ENCODE data around the gene SARDH.

Gene SARDH

GRCh38 chr9:133653638-133654037 lies 84.5 kb downstream of the SARDH start:
- DNase-seq (ENCODE audit: low read depth in 2 of 2, low spot score in 1 of 2) = no peak

- DNase-seq (ENCODE audit: low read depth in 2 of 2, low spot score in 1 of 2) = no peak
Observed at GRCh38 chr9:133650026-133650425, 88.1 kb downstream of the SARDH start.

- DNase-seq (ENCODE audit: low read depth in 2 of 2, low spot score in 1 of 2) = no peak
Observed at GRCh38 chr9:133649194-133649593, 89.0 kb downstream of the SARDH start.

- DNase-seq (ENCODE audit: low read depth in 2 of 2, low spot score in 1 of 2) = no peak
Observed at GRCh38 chr9:133647765-133648469, 90.2 kb downstream of the SARDH start.

GRCh38 chr9:133647148-133647547 lies 91.0 kb downstream of the SARDH start:
- DNase-seq (ENCODE audit: low read depth in 2 of 2, low spot score in 1 of 2) = no peak

GRCh38 chr9:133645021-133645765 lies 93.0 kb downstream of the SARDH start:
- DNase-seq (ENCODE audit: low read depth in 2 of 2, low spot score in 1 of 2) = no peak

GRCh38 chr9:133643978-133644760 lies 94.0 kb downstream of the SARDH start:
- DNase-seq (ENCODE audit: low read depth in 2 of 2, low spot score in 1 of 2) = no peak

GRCh38 chr9:133643362-133643755 lies 94.8 kb downstream of the SARDH start:
- DNase-seq (ENCODE audit: low read depth in 2 of 2, low spot score in 1 of 2) = no peak

GRCh38 chr9:133642708-133643361 lies 95.3 kb downstream of the SARDH start:
- no peak for DNase-seq (ENCODE audit: low read depth in 2 of 2, low spot score in 1 of 2)

GRCh38 chr9:133641861-133642595 lies 96.1 kb downstream of the SARDH start:
- no peak for DNase-seq (ENCODE audit: low read depth in 2 of 2, low spot score in 1 of 2)

- DNase-seq (ENCODE audit: low read depth in 2 of 2, low spot score in 1 of 2) = no peak
Observed at GRCh38 chr9:133641396-133641655, 96.8 kb downstream of the SARDH start.

- no peak for DNase-seq (ENCODE audit: low read depth in 2 of 2, low spot score in 1 of 2)
Observed at GRCh38 chr9:133640580-133641395, 97.4 kb downstream of the SARDH start.

- no peak for DNase-seq (ENCODE audit: low read depth in 2 of 2, low spot score in 1 of 2)
Observed at GRCh38 chr9:133640160-133640559, 98.0 kb downstream of the SARDH start.

- DNase-seq (ENCODE audit: low read depth in 2 of 2, low spot score in 1 of 2) = no peak
Observed at GRCh38 chr9:133639613-133640012, 98.5 kb downstream of the SARDH start.

GRCh38 chr9:133638711-133639110 lies 99.4 kb downstream of the SARDH start:
- DNase-seq (ENCODE audit: low read depth in 2 of 2, low spot score in 1 of 2) = no peak

GRCh38 chr9:133638076-133638475 lies 100.1 kb downstream of the SARDH start:
- DNase-seq (ENCODE audit: low read depth in 2 of 2, low spot score in 1 of 2) = no peak

GRCh38 chr9:133637451-133638055 lies 100.6 kb downstream of the SARDH start:
- DNase-seq (ENCODE audit: low read depth in 2 of 2, low spot score in 1 of 2) = no peak

- no peak for DNase-seq (ENCODE audit: low read depth in 2 of 2, low spot score in 1 of 2)
Observed at GRCh38 chr9:133636902-133637301, 101.2 kb downstream of the SARDH start.
